HG02870 (cell line): Measurements from ENCODE around the gene DACH2.
A peak's percentile ranks its signal among the peaks of the same experiment; 100 is the strongest.
"Not testable (repeated sequence)": the region's sequence is repeated elsewhere in the genome, so short reads cannot be mapped to it uniquely, and the experiment has no call there.

Experiments used
- ATAC-seq: cut with Tn5 transposase; IDR thresholded peaks from one replicate; pipeline ENCODE4 v1.9.1; 2021; ENCODE audit warnings: mild to moderate bottlenecking, moderate library complexity; ENCODE audit not compliant: unreplicated experiment

Gene DACH2

DNA sequence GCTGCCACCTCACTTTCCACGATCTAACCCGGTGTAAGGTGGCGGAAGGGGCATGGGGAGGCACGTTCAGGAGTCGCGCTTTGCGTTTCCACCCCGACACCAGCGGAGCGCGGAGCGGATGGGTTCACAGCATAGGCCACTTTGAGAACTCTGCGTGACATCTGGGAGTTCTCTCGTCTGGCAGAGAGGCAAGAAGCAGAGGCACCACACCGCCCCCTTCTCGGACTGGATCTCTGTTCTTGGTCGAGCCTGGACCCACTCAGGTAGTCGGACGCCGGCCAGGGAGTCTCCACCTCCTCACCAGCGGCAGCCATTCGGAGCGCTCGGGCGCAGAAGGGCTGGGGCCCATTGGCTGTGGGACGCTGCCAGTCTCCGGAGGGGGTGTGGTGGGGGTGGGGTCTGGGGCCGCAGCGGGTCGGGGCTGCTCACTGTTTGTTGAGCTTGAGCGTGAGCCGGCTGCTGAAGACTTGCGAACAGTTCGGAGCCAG lies at the start of gene DACH2:
TSS of gene DACH2 (plus strand) at position 428 of the 488 bp plus-strand sequence.
- ATAC-seq: no peak

GRCh38 chrX:86102341-86102740 lies 45.9 kb upstream of the DACH2 start:
- no peak for ATAC-seq

- ATAC-seq: no peak
Observed at GRCh38 chrX:86103061-86103460, 45.2 kb upstream of the DACH2 start.

DNA sequence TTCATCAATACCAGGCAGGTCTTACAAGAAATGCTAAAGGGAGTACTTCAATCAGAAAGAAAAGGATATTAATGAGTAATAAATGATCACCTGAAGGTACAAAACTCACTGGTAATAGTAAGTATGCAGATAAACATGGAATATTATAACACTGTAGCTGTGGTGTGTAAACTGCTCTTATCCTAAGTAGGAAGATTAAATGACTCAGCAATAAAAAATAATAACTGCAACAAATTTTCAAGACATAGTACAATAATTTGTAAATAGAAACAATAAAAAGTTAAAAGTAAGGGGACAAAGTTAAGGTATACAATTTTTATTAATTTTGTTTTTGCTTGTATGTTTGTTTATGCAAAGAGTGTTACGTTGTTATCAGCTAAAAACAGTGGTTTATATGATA lies 43.7 kb upstream of the DACH2 start:
- ATAC-seq: no peak

- ATAC-seq: no peak
Observed at GRCh38 chrX:86121916-86122315, 26.3 kb upstream of the DACH2 start.

GRCh38 chrX:86133761-86134160 lies 14.5 kb upstream of the DACH2 start:
- no peak for ATAC-seq

DNA sequence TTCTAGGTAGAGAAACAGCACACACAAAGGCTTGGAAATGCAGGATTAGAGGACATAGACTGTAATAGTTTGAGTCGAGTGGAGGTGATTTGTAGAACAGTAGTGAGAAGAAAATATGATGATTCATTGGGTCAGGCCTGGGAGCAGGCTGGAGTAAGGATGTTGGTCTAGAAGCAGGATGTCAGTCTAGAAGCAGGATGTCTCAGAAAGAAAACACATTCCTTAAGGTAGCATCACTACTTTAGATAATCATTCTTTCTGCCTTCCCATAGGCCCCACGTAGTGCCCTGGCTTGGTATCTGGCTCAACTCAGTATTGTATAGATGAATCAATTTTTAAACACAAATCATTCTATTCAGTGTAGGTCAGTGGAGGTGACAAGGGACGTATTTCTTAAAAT lies 11.2 kb upstream of the DACH2 start:
- ATAC-seq: no peak

GRCh38 chrX:86141786-86142185 lies 6.5 kb upstream of the DACH2 start:
- no peak for ATAC-seq

GRCh38 chrX:86146102-86146501 lies 2.1 kb upstream of the DACH2 start:
- no peak for ATAC-seq

GRCh38 chrX:86148594-86148993 lies 343 bp downstream of the DACH2 start:
- no peak for ATAC-seq

- ATAC-seq: no peak
Observed at GRCh38 chrX:86149119-86149518, 868 bp downstream of the DACH2 start.

DNA sequence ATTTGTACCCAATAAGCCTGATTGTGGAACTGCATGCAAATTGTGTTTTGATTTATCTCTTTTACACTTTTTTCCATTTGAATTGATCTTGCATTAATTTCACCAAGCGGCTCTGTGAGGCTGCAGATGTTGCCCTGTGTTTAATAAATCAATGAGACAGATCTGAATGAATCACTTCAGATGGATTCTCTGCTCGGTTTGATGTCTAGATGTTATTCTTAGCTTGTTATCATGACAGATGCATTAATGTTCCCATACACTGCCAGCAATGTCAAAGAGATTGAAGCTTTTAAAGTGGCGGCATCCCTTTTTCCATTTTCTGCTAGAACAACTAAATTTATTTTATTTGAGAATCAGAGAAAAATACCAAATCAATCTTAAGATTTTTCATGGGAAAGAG lies 6.3 kb downstream of the DACH2 start:
- ATAC-seq: no peak

DNA sequence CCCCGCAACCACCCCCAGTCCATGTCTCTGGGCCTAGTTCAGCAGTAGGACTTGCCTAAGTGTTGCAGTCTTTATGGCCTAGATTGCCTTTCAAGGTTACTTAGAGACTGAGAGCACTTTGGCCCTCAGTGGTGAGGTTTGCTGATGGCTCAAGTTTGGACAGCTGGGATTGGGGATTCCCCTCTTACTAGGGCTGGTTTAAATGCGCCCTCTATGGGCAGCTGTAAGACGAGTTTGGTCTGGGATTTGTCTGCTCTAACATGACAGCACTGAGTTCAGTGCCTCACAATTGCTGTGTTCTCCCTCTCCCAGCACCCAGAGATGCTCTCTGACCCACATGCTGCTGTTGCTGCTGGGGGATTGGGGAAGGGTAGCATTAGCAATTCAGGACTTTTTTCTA lies 23.1 kb downstream of the DACH2 start:
- ATAC-seq: peak; percentile 87

DNA sequence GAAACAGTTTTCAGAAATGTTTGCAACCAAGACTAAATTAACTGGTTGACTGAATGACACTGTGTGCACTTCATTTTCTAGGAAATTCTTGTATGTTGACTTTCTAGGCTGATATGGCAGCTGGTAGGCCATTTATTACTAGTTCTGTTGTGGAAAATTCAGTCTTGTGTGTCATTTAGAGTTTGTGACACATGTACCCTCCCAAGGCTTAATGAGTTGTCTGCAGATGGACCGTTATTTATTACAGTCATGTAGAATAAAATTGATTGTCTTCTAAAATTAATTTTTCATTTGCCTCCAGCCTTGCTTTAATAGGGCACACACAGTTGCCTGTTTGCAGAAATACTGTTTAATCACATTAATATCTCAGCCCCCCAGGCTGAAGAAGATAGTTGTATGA lies 30.7 kb downstream of the DACH2 start:
- ATAC-seq: no peak

GRCh38 chrX:86181325-86181724 lies 33.1 kb downstream of the DACH2 start:
- not testable (repeated sequence) for ATAC-seq

DNA sequence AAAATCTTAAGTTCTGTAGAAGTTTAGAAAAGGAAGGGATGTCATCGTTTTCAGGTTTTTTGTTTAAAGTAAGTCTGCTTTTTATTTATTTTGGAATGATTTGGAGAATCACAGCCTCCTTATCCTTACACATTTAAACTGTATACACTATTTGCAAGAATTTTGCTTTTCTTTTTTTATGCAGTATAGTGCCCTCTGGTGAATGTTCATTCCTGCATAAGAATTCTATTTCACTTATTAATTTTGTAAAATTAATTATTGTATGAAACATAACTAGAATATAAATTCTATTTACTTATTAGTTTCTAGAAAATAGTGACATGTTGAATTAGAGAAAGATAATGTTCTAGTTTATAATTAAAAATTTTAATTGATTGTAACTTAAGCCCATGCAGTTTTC lies 44.6 kb downstream of the DACH2 start:
- ATAC-seq: no peak

GRCh38 chrX:86194758-86195157 lies 46.5 kb downstream of the DACH2 start:
- no peak for ATAC-seq

DNA sequence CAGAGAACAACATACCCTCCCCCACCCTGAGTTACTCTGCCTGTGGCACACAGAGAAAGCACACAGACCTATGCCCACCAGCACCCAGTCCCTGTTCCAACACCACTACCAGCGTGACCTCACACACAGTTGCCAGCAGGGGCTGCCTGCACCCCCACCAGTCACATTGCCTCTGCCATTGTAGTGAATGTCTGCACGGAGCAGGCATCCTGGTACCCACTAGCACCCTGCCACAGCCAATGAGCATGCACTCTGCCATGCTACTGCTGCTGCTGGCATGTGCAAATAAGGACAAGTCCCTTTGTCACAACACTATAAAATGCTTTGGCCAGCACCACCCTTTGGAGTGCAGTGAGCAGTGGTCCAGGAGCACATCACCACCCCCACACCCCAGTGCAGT lies 47.1 kb downstream of the DACH2 start:
- no peak for ATAC-seq

DNA sequence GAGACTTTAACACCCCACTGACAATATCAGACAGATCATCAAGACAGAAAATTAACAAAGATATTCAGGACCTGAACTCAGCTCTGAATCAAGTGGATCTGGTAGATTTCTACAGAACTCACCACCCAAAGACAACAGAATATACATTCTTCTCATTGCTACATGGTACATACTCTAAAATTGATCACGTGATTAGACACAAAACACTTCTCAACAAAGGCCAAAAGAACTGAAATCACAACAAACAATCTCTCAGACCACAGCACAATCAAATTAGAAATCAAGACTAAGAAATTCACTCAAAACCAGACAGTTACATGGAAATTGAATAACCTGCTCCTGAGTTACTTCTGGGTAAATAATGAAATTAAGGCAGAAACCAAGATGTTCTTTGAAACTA lies 49.6 kb downstream of the DACH2 start:
- ATAC-seq: no peak

DNA sequence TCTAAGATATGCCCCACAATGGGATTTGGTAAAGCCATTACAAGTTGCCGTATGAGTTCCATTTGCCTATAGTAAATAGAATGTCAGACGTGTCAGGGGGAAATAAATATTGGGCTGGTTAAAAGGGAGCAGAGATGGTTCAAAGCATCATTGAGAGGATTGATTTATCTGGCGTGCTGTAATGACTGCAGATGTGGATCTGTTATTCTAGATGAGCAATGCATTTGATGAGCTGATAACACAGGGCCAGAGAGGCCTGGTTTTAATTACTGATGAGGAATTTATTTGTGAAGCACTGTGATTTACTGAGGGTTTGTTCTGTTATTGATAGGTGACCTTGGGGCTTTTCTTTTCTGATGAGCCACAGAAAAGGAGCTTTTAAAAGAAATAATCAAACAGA lies 62.5 kb downstream of the DACH2 start:
- no peak for ATAC-seq

DNA sequence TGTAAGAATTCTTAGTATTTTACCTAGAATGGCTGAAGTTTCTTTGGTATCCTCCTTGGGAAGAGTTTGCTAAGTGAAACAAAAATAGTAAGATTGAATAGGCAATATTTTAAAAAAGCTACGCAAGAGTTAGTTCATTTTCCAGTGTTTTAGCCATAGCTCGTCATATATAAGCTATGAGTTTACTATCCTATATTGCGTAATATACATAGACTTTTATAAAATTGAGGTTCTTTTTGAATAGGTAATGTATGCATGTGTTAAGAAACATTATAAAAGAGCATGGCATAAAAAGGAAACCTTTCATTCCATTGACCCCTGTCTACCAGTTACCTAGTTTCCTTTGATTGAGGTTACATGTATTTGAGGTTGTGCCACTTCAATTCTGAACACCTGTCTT lies 67.0 kb downstream of the DACH2 start:
- ATAC-seq: no peak

- ATAC-seq: no peak
Observed at GRCh38 chrX:86237482-86237881, 89.2 kb downstream of the DACH2 start.

GRCh38 chrX:86241547-86241946 lies 93.3 kb downstream of the DACH2 start:
- ATAC-seq: no peak

- no peak for ATAC-seq
Observed at GRCh38 chrX:86263526-86263925, 115.3 kb downstream of the DACH2 start.
